ENCODE measurements around the gene AMBRA1. TPM values are rescaled to one million over a fixed set of nuclear protein-coding genes. Genes with fewer than 3 reads are reported as not detected.

AMBRA1 gene
- total and polyA plus RNA-seq, 4 experiments from 2014 or later = 5.9 to 43.9 (median 30.4) TPM

DNA sequence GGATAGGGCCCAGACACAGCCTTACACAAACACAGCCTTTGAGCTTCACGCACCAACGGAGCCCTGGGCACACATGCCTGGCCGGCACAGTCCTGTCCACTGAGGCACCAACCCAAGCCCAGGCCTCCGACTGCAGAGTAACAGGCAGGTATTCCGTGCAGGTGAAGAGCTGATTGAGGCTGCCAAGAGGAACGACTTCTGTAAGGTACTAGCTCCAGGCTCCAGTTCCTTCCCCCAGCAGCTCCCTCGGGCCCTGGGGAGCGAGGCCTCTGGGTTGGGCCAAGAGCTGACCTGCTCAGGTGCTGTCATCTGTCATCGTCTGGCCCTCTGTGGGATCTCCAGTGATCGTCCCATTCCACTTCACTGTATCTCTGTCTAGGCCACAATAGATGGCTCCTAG, 215.5 kb downstream of the AMBRA1 start:
- H3K9me3 Mint-ChIP-seq = peaks cover 0 to 2% (median 0%) of the 10 kb centered on the region in 8 donors
- peaks cover 4 to 9% (median 7%) of the 10 kb centered on the region in 4 donors for H3K4me1 Mint-ChIP-seq
- Histone ChIP-seq H3K27ac (ENCODE audit: low read depth, low read length) (no peak overlapping the region), H3K4me3 (ENCODE audit: low read length in 2 of 2) (no peak overlapping the region), H3K4me1 (ENCODE audit: insufficient read depth, low read length) (peaks cover 12% of the 10 kb centered on the region), H3K9me3 (ENCODE audit: control insufficient read depth in 1 of 2, low read length in 2 of 2) (no peaks in the 10 kb centered on the region), H3K36me3 (ENCODE audit: insufficient read depth, low read length) (peaks cover 37% of the 10 kb centered on the region), H3K27me3 (ENCODE audit: insufficient read depth, low read length) (peaks cover 6% of the 10 kb centered on the region)
- H3K27ac Mint-ChIP-seq = peak overlapping the region in 3 of 7 donors; percentile 50 to 63 (median 51)
- DNase-seq = no peak
- no peak overlapping the region for H3K4me3 Mint-ChIP-seq
- ChIA-PET CTCF (ENCODE audit: partially characterized antibody) (interaction anchor here (1.1 to 3.1 kb wide), 4 partner anchors 10 to 28 kb away, joined by 3 to 14 read pairs (median 5); no protein-coding TSS in a partner anchor), POLR2A (ENCODE audit: partially characterized antibody) (interaction anchor here (0.8 to 4.3 kb wide), 8 partner anchors 9 to 46 kb away, joined by 3 to 34 read pairs (median 4); partner anchors contain the start of gene DGKZ)
- intact Hi-C loops (cut with micrococcal nuclease) = no loop called here
- peaks cover 0 to 5% of the 10 kb centered on the region in 2 donors for H3K27me3 Mint-ChIP-seq
- H3K36me3 Mint-ChIP-seq = peaks cover 20 to 37% of the 10 kb centered on the region in 2 donors

DNA sequence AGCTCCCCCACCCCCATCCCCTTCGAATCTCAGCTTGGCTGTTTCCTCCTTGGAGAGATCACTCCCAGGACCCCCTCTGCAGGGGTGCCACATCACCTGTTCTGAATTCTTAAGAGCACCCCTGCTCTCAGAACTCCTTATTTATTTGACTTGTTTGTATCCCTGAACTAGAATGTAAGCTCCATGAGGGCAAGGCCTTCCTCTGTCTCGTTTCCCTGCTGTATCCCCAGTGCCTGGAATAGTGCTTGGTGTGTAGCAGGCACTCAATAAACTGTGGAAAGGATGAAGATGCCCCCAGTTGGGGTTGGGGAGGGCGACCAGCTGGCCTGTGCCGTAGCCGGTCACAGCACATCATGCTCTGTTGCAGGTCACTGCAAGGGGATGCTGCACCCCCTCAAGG, 216.0 kb downstream of the AMBRA1 start:
- Histone ChIP-seq H3K36me3 (ENCODE audit: insufficient read depth, low read length) (peaks cover 37% of the 10 kb centered on the region), H3K9me3 (ENCODE audit: control insufficient read depth in 1 of 2, low read length in 2 of 2) (no peaks in the 10 kb centered on the region), H3K4me3 (ENCODE audit: low read length in 2 of 2) (no peak overlapping the region), H3K27me3 (ENCODE audit: insufficient read depth, low read length) (peaks cover 5% of the 10 kb centered on the region), H3K27ac (ENCODE audit: low read depth, low read length) (no peak overlapping the region), H3K4me1 (ENCODE audit: insufficient read depth, low read length) (peaks cover 10% of the 10 kb centered on the region)
- peak overlapping the region in 2 of 7 donors; percentile 21 to 26 for H3K27ac Mint-ChIP-seq
- intact Hi-C loops (cut with micrococcal nuclease) = no loop called here
- H3K4me1 Mint-ChIP-seq = peaks cover 4 to 9% (median 7%) of the 10 kb centered on the region in 4 donors
- CTCF ChIA-PET (ENCODE audit: partially characterized antibody) = interaction anchor here (0.7 to 3.1 kb wide), 5 partner anchors 10 to 34 kb away, joined by 3 to 14 read pairs (median 4); no protein-coding TSS in a partner anchor
- POLR2A ChIA-PET (ENCODE audit: partially characterized antibody) = interaction anchor here (0.8 to 4.3 kb wide), 8 partner anchors 9 to 45 kb away, joined by 3 to 34 read pairs (median 4); partner anchors contain the start of gene DGKZ
- no peak overlapping the region for H3K4me3 Mint-ChIP-seq
- H3K27me3 Mint-ChIP-seq = peaks cover 0 to 5% of the 10 kb centered on the region in 2 donors
- peaks cover 0 to 2% (median 0%) of the 10 kb centered on the region in 8 donors for H3K9me3 Mint-ChIP-seq
- no peak for DNase-seq
- H3K36me3 Mint-ChIP-seq = peaks cover 20 to 39% of the 10 kb centered on the region in 2 donors

DNA sequence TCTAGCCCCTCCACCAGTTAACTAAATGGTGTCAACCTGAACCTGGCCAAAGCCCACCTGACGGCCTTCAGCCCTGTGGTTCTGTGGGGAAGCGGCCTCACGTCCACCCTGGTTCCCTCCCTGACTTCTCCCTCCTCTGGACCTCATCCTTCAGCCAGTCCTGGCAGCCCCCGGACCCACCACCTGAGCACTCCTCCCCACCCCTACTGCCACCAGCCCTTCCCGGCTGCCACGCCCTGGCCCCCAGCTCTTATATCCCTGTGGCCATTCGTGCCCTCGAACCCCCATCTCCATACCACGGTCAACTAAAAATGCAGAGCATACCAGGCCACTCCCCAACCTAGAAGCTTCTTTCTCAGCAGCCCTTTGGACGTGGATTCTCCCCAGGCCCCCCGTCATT, 216.5 kb downstream of the AMBRA1 start:
- Mint-ChIP-seq H3K36me3 (peaks cover 20 to 42% of the 10 kb centered on the region in 2 donors), H3K9me3 (peaks cover 0 to 2% (median 0%) of the 10 kb centered on the region in 8 donors), H3K4me1 (peaks cover 4 to 8% (median 6%) of the 10 kb centered on the region in 4 donors), H3K27me3 (peaks cover 0 to 5% of the 10 kb centered on the region in 2 donors), H3K27ac (peak overlapping the region in 2 of 7 donors; percentile 21 to 26), H3K4me3 (no peak overlapping the region)
- no peak for DNase-seq
- Histone ChIP-seq H3K36me3 (ENCODE audit: insufficient read depth, low read length) (peaks cover 40% of the 10 kb centered on the region), H3K4me3 (ENCODE audit: low read length in 2 of 2) (no peak overlapping the region), H3K4me1 (ENCODE audit: insufficient read depth, low read length) (peaks cover 4% of the 10 kb centered on the region), H3K27me3 (ENCODE audit: insufficient read depth, low read length) (peaks cover under 1% of the 10 kb centered on the region), H3K9me3 (ENCODE audit: control insufficient read depth in 1 of 2, low read length in 2 of 2) (no peaks in the 10 kb centered on the region), H3K27ac (ENCODE audit: low read depth, low read length) (no peak overlapping the region)
- intact Hi-C loops (cut with micrococcal nuclease) = no loop called here
- POLR2A ChIA-PET (ENCODE audit: partially characterized antibody) = interaction anchor here (1.0 to 4.3 kb wide), 6 partner anchors 8 to 32 kb away, joined by 3 to 34 read pairs (median 6); partner anchors contain the start of gene DGKZ
- CTCF ChIA-PET (ENCODE audit: partially characterized antibody) = interaction anchor here (0.7 to 3.1 kb wide), 4 partner anchors 12 to 33 kb away, joined by 3 to 14 read pairs (median 4); no protein-coding TSS in a partner anchor

DNA sequence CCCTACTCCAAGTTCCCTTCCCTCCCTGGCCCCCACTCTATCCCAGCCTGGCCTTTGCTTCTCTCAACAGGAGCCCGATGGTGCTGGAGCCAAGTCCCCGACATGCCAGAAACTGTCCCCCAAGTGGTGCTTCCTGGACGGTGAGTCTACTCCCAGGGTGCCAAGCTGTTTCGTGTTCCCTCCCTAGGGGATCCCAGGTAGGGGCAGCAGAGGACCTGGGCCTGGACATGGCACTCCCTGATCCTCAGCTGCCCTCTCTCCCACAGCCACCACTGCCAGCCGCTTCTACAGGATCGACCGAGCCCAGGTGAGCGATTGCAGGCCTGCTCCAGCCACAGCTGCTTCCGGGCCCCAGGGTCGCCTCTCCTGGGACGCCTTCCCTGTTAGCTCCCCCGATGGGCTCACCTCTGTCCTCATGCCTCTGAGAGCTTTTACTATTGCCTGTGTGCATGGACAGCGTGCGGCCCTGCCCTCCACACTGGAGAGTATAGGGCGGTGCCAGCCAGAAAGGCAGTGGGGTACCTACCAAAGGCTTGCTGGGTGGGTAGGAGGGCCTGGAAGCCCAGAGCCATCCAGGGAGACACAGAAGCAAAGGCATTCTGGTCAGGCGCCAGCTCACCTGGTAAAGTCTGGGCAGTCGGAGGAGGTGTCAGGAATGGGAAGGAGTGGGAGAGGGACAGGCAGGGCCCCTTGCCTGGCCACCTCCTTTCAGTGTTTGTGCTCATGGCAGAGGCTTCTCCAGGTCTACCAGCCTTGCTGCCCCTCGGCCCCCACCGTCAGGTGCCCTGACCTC, 217.4 kb downstream of the AMBRA1 start:
- Histone ChIP-seq H3K36me3 (ENCODE audit: insufficient read depth, low read length) (peaks cover 48% of the 10 kb centered on the region), H3K4me1 (ENCODE audit: insufficient read depth, low read length) (no peaks in the 10 kb centered on the region), H3K27ac (ENCODE audit: low read depth, low read length) (no peak overlapping the region), H3K9me3 (ENCODE audit: control insufficient read depth in 1 of 2, low read length in 2 of 2) (no peaks in the 10 kb centered on the region), H3K27me3 (ENCODE audit: insufficient read depth, low read length) (no peaks in the 10 kb centered on the region), H3K4me3 (ENCODE audit: low read length in 2 of 2) (no peak overlapping the region)
- DNase-seq = no peak
- H3K4me3 Mint-ChIP-seq = no peak overlapping the region
- CTCF ChIA-PET (ENCODE audit: partially characterized antibody) = interaction anchor here (1.0 to 3.1 kb wide), 3 partner anchors 8 to 23 kb away, joined by 3 to 14 read pairs (median 4); no protein-coding TSS in a partner anchor
- peaks cover 0 to 2% (median 0%) of the 10 kb centered on the region in 8 donors for H3K9me3 Mint-ChIP-seq
- intact Hi-C loops (cut with micrococcal nuclease) = no loop called here
- H3K4me1 Mint-ChIP-seq = peaks cover 0 to 5% (median 3%) of the 10 kb centered on the region in 4 donors
- H3K27ac Mint-ChIP-seq = peak overlapping the region in 1 of 7 donors; percentile 6
- peaks cover 20 to 45% of the 10 kb centered on the region in 2 donors for H3K36me3 Mint-ChIP-seq
- POLR2A ChIA-PET (ENCODE audit: partially characterized antibody) = interaction anchor here (1.3 kb wide), 1 partner anchor 11 kb away, joined by 4 read pairs; no protein-coding TSS in a partner anchor
- peaks cover 0 to 2% of the 10 kb centered on the region in 2 donors for H3K27me3 Mint-ChIP-seq

DNA sequence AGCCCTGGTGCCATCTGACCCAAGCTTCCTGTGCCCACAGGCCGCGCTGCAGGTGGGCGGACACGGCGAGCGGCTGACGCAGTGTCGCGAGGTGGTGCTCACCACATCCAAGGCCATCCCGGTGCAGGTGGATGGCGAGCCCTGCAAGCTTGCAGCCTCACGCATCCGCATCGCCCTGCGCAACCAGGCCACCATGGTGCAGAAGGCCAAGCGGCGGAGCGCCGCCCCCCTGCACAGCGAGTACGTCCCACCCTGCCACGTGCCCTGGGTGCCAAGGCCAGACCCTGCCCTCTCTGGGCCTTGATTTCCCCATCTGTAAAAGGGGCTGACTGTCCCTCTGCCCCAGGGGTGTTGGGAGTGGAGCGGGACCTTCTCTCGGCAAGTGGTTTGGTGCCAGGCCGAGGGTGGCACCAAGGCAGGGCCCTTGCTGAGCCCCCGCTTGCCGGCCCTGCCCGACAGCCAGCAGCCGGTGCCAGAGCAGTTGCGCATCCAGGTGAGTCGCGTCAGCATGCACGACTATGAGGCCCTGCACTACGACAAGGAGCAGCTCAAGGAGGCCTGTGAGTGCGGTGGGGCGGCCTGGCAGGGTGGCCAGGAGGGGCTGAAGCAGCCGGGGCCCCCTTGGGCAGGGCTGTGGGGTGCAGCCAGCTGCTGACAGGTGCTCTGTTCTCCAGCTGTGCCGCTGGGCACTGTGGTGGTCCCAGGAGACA, 218.3 kb downstream of the AMBRA1 start:
- H3K4me3 ChIP-seq (ENCODE audit: low read length in 2 of 2) = no peak overlapping the region
- peaks cover 20 to 47% of the 10 kb centered on the region in 2 donors for H3K36me3 Mint-ChIP-seq
- no peak for DNase-seq
- no peaks in the 10 kb centered on the region for H3K27me3 ChIP-seq (ENCODE audit: insufficient read depth, low read length)
- no peaks in the 10 kb centered on the region for H3K4me1 ChIP-seq (ENCODE audit: insufficient read depth, low read length)
- POLR2A ChIA-PET (ENCODE audit: partially characterized antibody) = interaction anchor here (19.9 kb wide), 1 partner anchor 25 kb away, joined by 334 read pairs; the partner anchor contains the start of gene DGKZ
- H3K9me3 ChIP-seq (ENCODE audit: control insufficient read depth in 1 of 2, low read length in 2 of 2) = no peaks in the 10 kb centered on the region
- H3K27ac ChIP-seq (ENCODE audit: low read depth, low read length) = no peak overlapping the region
- H3K4me3 Mint-ChIP-seq = no peak overlapping the region
- intact Hi-C loops (cut with micrococcal nuclease) = no loop called here
- H3K9me3 Mint-ChIP-seq = peaks cover 0 to 2% (median 0%) of the 10 kb centered on the region in 8 donors
- CTCF ChIA-PET (ENCODE audit: partially characterized antibody) = interaction anchor here (1.2 kb wide), 1 partner anchor 7 kb away, joined by 4 read pairs; no protein-coding TSS in a partner anchor
- H3K4me1 Mint-ChIP-seq = peaks cover 0 to 5% (median 3%) of the 10 kb centered on the region in 4 donors
- no peak overlapping the region for H3K27ac Mint-ChIP-seq
- peaks cover 48% of the 10 kb centered on the region for H3K36me3 ChIP-seq (ENCODE audit: insufficient read depth, low read length)
- H3K27me3 Mint-ChIP-seq = peaks cover 0 to 2% of the 10 kb centered on the region in 2 donors

DNA sequence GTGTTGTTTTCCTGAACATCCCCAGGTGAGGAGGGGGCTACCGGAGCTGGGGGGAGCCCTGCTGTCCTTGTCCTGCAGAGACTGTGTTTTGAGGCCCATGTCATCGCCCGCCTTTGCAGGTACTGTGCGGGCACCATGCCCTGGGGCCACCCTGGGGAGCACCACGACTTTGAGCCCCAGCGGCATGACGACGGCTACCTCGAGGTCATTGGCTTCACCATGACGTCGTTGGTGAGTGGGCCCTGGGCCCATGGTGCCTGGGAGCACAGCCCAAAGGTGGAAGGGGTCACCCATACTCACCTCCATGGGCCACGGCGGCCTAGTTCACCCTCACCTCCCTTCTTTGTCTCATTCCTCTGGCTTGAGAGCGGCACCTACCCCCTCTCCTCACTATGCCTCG, 219.0 kb downstream of the AMBRA1 start:
- no peak for DNase-seq
- Mint-ChIP-seq H3K27me3 (no peaks in the 10 kb centered on the region), H3K36me3 (peaks cover 26 to 52% of the 10 kb centered on the region in 2 donors), H3K27ac (peak overlapping the region in 1 of 7 donors; percentile 52), H3K4me1 (peaks cover 0 to 4% (median 0%) of the 10 kb centered on the region in 4 donors), H3K4me3 (no peak overlapping the region), H3K9me3 (peaks cover 0 to 2% (median 0%) of the 10 kb centered on the region in 8 donors)
- ChIA-PET CTCF (ENCODE audit: partially characterized antibody) (interaction anchor here (15.2 kb wide), 1 partner anchor 24 kb away, joined by 469 read pairs; the partner anchor contains the start of gene DGKZ), POLR2A (ENCODE audit: partially characterized antibody) (interaction anchor here (19.9 kb wide), 1 partner anchor 24 kb away, joined by 334 read pairs; the partner anchor contains the start of gene DGKZ)
- Histone ChIP-seq H3K36me3 (ENCODE audit: insufficient read depth, low read length) (peaks cover 56% of the 10 kb centered on the region), H3K27me3 (ENCODE audit: insufficient read depth, low read length) (no peaks in the 10 kb centered on the region), H3K4me1 (ENCODE audit: insufficient read depth, low read length) (no peaks in the 10 kb centered on the region), H3K27ac (ENCODE audit: low read depth, low read length) (no peak overlapping the region), H3K4me3 (ENCODE audit: low read length in 2 of 2) (no peak overlapping the region), H3K9me3 (ENCODE audit: control insufficient read depth in 1 of 2, low read length in 2 of 2) (no peaks in the 10 kb centered on the region)
- intact Hi-C loops (cut with micrococcal nuclease) = no loop called here
